Measurements from ENCODE around the gene MGAT3. TPM values are rescaled to one million over a fixed set of nuclear protein-coding genes. Genes with fewer than 3 reads are reported as not detected.

The MGAT3 gene
- total and polyA plus RNA-seq, 9 of the 15 experiments (the other 6 are each of a cell fraction or from before 2014, with no cell fraction given), result 0.10 to 11.5 (median 4.6) TPM

DNA sequence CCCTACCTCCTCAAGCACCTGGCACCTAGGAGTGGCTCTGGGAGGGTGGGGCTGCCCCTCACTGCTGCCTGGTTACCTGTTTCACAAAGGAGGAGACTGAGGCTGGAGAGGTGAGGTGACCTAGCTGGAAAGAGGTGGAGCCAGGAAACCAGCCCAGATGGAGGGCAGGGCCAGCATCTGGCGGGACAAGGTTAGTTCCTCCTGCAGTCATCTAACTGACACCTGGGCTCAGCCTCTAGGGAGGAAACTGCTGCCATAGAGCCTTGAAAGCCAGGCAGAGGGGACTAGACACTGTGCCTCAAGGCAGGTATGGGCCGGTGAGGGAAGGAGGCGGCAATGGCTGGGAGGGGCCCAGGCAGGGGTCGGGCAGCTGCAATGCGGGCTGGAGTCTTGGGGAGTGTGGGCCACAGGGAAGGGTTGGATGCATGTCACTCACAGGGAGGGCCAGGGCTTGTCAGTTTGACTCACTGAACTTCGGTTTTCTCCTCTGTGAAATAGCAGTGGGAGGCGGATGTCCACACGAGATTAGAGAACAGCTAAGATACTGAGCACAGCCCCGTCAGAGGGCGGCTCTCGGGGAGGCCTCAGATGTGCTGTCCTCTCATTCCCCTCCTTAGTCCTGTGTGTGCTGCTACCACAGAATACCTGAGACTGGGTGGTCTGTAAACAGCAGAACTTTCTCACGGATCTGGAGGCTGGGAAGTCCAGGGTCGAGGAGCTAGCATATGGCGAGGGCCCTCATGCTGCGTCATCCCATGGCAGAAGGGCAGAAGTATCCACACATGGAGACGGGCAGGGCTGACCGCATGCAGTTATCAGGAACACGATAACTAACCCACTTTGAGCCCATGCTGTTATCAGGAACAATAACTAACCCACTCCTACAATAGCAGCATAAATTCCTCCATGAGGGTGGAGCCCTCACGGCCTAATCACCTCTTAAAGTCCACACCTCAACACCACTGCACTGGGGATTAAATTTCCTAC lies 16.1 kb downstream of the MGAT3 start (continued):
- TF ChIP-seq, protein P1, sequence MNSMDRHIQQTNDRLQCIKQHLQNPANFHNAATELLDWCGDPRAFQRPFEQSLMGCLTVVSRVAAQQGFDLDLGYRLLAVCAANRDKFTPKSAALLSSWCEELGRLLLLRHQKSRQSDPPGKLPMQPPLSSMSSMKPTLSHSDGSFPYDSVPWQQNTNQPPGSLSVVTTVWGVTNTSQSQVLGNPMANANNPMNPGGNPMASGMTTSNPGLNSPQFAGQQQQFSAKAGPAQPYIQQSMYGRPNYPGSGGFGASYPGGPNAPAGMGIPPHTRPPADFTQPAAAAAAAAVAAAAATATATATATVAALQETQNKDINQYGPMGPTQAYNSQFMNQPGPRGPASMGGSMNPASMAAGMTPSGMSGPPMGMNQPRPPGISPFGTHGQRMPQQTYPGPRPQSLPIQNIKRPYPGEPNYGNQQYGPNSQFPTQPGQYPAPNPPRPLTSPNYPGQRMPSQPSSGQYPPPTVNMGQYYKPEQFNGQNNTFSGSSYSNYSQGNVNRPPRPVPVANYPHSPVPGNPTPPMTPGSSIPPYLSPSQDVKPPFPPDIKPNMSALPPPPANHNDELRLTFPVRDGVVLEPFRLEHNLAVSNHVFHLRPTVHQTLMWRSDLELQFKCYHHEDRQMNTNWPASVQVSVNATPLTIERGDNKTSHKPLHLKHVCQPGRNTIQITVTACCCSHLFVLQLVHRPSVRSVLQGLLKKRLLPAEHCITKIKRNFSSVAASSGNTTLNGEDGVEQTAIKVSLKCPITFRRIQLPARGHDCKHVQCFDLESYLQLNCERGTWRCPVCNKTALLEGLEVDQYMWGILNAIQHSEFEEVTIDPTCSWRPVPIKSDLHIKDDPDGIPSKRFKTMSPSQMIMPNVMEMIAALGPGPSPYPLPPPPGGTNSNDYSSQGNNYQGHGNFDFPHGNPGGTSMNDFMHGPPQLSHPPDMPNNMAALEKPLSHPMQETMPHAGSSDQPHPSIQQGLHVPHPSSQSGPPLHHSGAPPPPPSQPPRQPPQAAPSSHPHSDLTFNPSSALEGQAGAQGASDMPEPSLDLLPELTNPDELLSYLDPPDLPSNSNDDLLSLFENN (IDR thresholded peaks at IDR 0.05; ENCODE audit: low read depth in 2 of 2, low read length in 2 of 2), result no peak; a peak in 1 of 4 replicates
- TF ChIP-seq, protein P2, sequence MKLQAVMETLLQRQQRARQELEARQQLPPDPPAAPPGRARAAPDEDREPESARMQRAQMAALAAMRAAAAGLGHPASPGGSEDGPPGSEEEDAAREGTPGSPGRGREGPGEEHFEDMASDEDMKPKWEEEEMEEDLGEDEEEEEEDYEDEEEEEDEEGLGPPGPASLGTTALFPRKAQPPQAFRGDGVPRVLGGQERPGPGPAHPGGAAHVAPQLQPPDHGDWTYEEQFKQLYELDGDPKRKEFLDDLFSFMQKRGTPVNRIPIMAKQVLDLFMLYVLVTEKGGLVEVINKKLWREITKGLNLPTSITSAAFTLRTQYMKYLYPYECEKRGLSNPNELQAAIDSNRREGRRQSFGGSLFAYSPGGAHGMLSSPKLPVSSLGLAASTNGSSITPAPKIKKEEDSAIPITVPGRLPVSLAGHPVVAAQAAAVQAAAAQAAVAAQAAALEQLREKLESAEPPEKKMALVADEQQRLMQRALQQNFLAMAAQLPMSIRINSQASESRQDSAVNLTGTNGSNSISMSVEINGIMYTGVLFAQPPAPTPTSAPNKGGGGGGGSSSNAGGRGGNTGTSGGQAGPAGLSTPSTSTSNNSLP (IDR thresholded peaks at IDR 0.05; ENCODE audit: borderline replicate concordance, low read depth, low read length), result 0 out of 2 replicates have a peak, but pooled peaks have one; percentile 38
- peak; percentile 11; the same call in 1 of the 2 replicates for TF ChIP-seq JUN (IDR thresholded peaks at IDR 0.05; ENCODE audit: borderline replicate concordance, low read depth, low read length)
- no peak for TF ChIP-seq JUN (CRISPR knock-in tag; IDR thresholded peaks at IDR 0.05; ENCODE audit: borderline replicate concordance)
- no peak for TF ChIP-seq PHF21A (IDR thresholded peaks at IDR 0.05; ENCODE audit: borderline replicate concordance, low read depth)
- peak; percentile 18; the same call in 1 of the 2 replicates for TF ChIP-seq ESRRA (IDR thresholded peaks at IDR 0.05; ENCODE audit: borderline replicate concordance, low read depth)
- TF ChIP-seq, protein P3, sequence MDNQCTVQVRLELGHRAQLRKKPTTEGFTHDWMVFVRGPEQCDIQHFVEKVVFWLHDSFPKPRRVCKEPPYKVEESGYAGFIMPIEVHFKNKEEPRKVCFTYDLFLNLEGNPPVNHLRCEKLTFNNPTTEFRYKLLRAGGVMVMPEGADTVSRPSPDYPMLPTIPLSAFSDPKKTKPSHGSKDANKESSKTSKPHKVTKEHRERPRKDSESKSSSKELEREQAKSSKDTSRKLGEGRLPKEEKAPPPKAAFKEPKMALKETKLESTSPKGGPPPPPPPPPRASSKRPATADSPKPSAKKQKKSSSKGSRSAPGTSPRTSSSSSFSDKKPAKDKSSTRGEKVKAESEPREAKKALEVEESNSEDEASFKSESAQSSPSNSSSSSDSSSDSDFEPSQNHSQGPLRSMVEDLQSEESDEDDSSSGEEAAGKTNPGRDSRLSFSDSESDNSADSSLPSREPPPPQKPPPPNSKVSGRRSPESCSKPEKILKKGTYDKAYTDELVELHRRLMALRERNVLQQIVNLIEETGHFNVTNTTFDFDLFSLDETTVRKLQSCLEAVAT (IDR thresholded peaks at IDR 0.05), result no peak
- no peak for TF ChIP-seq E2F3 (CRISPR knock-in tag; IDR thresholded peaks at IDR 0.05)
- TF ChIP-seq HNRNPL (IDR thresholded peaks at IDR 0.05; ENCODE audit: low read depth, low read length), result no peak
- no peak for TF ChIP-seq ZFPM2 (CRISPR knock-in tag; IDR thresholded peaks at IDR 0.05)
- no peak for TF ChIP-seq BDP1 (IDR thresholded peaks at IDR 0.05; ENCODE audit: insufficient read depth, insufficient read length)
- TF ChIP-seq FOXA3 (CRISPR knock-in tag; conservative IDR thresholded peaks at IDR 0.05 in 1 of 2, IDR thresholded peaks at IDR 0.05 in 1 of 2), result peak in 1 of 2 experiments; percentile 64; a peak in 2 of 4 replicates
- no peak for TF ChIP-seq ZNF165 (CRISPR knock-in tag; IDR thresholded peaks at IDR 0.05; ENCODE audit: borderline replicate concordance)
- no peak for TF ChIP-seq HDGF (IDR thresholded peaks at IDR 0.05)
- no peak for TF ChIP-seq CC2D1A (IDR thresholded peaks at IDR 0.05)
- TF ChIP-seq DPF2 (IDR thresholded peaks at IDR 0.05), result peak; percentile 90
- no peak for TF ChIP-seq SAFB2 (IDR thresholded peaks at IDR 0.05; ENCODE audit: borderline replicate concordance, low read depth, low read length, severe bottlenecking)
- peak; percentile 55 for TF ChIP-seq CCNT2 (IDR thresholded peaks at IDR 0.05; ENCODE audit: borderline replicate concordance, extremely low read depth, insufficient read length, low read depth, low read length)
- TF ChIP-seq U2AF2 (optimal IDR thresholded peaks at IDR 0.05; ENCODE audit: low read depth, low read length), result no peak
- TF ChIP-seq GABPB1 (CRISPR knock-in tag; IDR thresholded peaks at IDR 0.05), result no peak
